ENCODE measurements around the gene PTRHD1.

The PTRHD1 gene

GRCh38 chr2:24830786-24831185 lies 37.6 kb upstream of the PTRHD1 start:
- FAIRE-seq, result no peak

GRCh38 chr2:24830351-24830750 lies 37.2 kb upstream of the PTRHD1 start:
- DNase-seq (ENCODE audit: low spot score) (no peak), FAIRE-seq (no peak)

More at GRCh38 chr2:24830786-24831185, 37.6 kb upstream of the PTRHD1 start:
- DNase-seq (ENCODE audit: low spot score), result no peak

GRCh38 chr2:24828238-24828996 lies 35.2 kb upstream of the PTRHD1 start:
- no peak for FAIRE-seq
- DNase-seq (ENCODE audit: low spot score), result no peak

- peak; percentile 75 for FAIRE-seq
These were observed 34.4 kb upstream of the PTRHD1 start for GRCh38 chr2:24827321-24828237.

GRCh38 chr2:24826773-24827145 lies 33.6 kb upstream of the PTRHD1 start:
- DNase-seq (ENCODE audit: low spot score) (no peak), FAIRE-seq (no peak)

More at GRCh38 chr2:24827321-24828237, 34.4 kb upstream of the PTRHD1 start:
- peak; percentile 86 for DNase-seq (ENCODE audit: low spot score)

- DNase-seq (ENCODE audit: low spot score), result no peak
- peak; percentile 66 for FAIRE-seq
These were observed 32.9 kb upstream of the PTRHD1 start for GRCh38 chr2:24825883-24826772.

GRCh38 chr2:24824966-24825882 lies 32.0 kb upstream of the PTRHD1 start:
- peak; percentile 58 for DNase-seq (ENCODE audit: low spot score)
- FAIRE-seq, result peak; percentile 30

- no peak for FAIRE-seq
- no peak for DNase-seq (ENCODE audit: low spot score)
These were observed 30.9 kb upstream of the PTRHD1 start for GRCh38 chr2:24824071-24824588.

GRCh38 chr2:24822049-24822706 lies 29.0 kb upstream of the PTRHD1 start:
- no peak for FAIRE-seq
- no peak for DNase-seq (ENCODE audit: low spot score)

GRCh38 chr2:24821433-24821891 lies 28.3 kb upstream of the PTRHD1 start:
- FAIRE-seq (no peak), DNase-seq (ENCODE audit: low spot score) (peak; percentile 4)

GRCh38 chr2:24820598-24821432 lies 27.6 kb upstream of the PTRHD1 start:
- DNase-seq (ENCODE audit: low spot score), result peak; percentile 7
- FAIRE-seq, result no peak

- DNase-seq (ENCODE audit: low spot score) (peak; percentile 4), FAIRE-seq (no peak)
These were observed 27.0 kb upstream of the PTRHD1 start for GRCh38 chr2:24820175-24820513.

GRCh38 chr2:24819442-24820174 lies 26.4 kb upstream of the PTRHD1 start:
- FAIRE-seq (no peak), DNase-seq (ENCODE audit: low spot score) (no peak)

- FAIRE-seq (no peak), DNase-seq (ENCODE audit: low spot score) (no peak)
These were observed 25.6 kb upstream of the PTRHD1 start for GRCh38 chr2:24818721-24819167.

GRCh38 chr2:24816884-24817283 lies 23.7 kb upstream of the PTRHD1 start:
- DNase-seq (ENCODE audit: low spot score) (no peak), FAIRE-seq (no peak)

- DNase-seq (ENCODE audit: low spot score) (no peak), FAIRE-seq (no peak)
These were observed 23.2 kb upstream of the PTRHD1 start for GRCh38 chr2:24816404-24816803.

- DNase-seq (ENCODE audit: low spot score) (no peak), FAIRE-seq (no peak)
These were observed 22.0 kb upstream of the PTRHD1 start for GRCh38 chr2:24815171-24815570.

GRCh38 chr2:24814516-24814915 lies 21.3 kb upstream of the PTRHD1 start:
- DNase-seq (ENCODE audit: low spot score), result no peak
- peak; percentile 59 for FAIRE-seq

Measured in urothelium cell line (cell line).